H1 (cell line): ENCODE results near the gene CACNA1C. TPM values are rescaled to one million over a fixed set of nuclear protein-coding genes. Genes with fewer than 3 reads are reported as not detected.

Experiments
- PHF8 ChIP-seq: fragments of 200-600 bp; sonication (generic); conservative IDR thresholded peaks from 2 replicates; pipeline ENCODE4 v1.7.1; 2012; ENCODE audit warnings: low read depth, mild to moderate bottlenecking, inconsistent platforms, low read length, moderate library complexity
- polyA plus RNA-seq, 7 experiments: library from polyadenylated mRNA; depleted of rRNA in 3 of 7; stranded (reverse) in 5 of 7; unstranded in 2 of 7; fragments of >200 nt in 5 of 7; fragments of 200-250 nt in 2 of 7; gene quantifications; 1 replicate in 5 of 7; 2 replicates in 1 of 7; 4 replicates in 1 of 7; pipeline versions ENCODE4 v1.2.1 to v1.2.3, GENCODE V29; 2011 to 2013; ENCODE audit warnings: missing spikeins in 2 of 7, mixed read lengths in 2 of 7
- total RNA-seq: library from RNA; stranded (reverse); fragmentation: NEBNext Ultra II Directional; extraction: Animal tissue kit (Norgen Biotek cat#: 25700); gene quantifications from 2 replicates; pipeline ENCODE4 v1.2.1, GENCODE V29; 2021

Gene CACNA1C
- total and polyA plus RNA-seq, 2 of the 8 experiments (the other 6 are each of a cell fraction or from before 2014, with no cell fraction given): 1.3 TPM

- TF ChIP-seq PHF8: no peak
Observed at GRCh38 chr12:2247596-2247995, 194.8 kb downstream of the CACNA1C start (continued).
